K562 (cell line): Measurements from ENCODE around the gene PDZD8.

ENCODE experiments used
- RAD21 ChIP-seq, 2 experiments: fragments of 250-450 bp in 1 of 2; fragments of 450-650 bp in 1 of 2; sonication (Bioruptor Pico) in 1 of 2; formaldehyde crosslinking in 1 of 2; IDR thresholded peaks in 1 of 2; conservative IDR thresholded peaks in 1 of 2; 2 replicates each; pipeline versions ENCODE4 v1.4.0 to v1.8.0; 2020 to 2022; ENCODE audit warnings: mild to moderate bottlenecking in 2 of 2, moderate library complexity in 1 of 2
- RCOR1 ChIP-seq, 2 experiments: IDR thresholded peaks; 2 replicates each; pipeline ENCODE4 v1.6.1; 2012; ENCODE audit warnings: low read depth in 2 of 2, low read length in 2 of 2, borderline replicate concordance in 1 of 2, improper control_type of control experiment in 1 of 2
- ZKSCAN8 ChIP-seq: fragments of 200-800 bp; sonication (Bioruptor generic); IDR thresholded peaks from 2 replicates; pipeline ENCODE4 v1.6.1; 2016; ENCODE audit warnings: missing genetic modification characterization, missing compliant biosample characterization
- ZNF133 ChIP-seq: fragments of 250-450 bp; sonication (Bioruptor Pico); IDR thresholded peaks from 2 replicates; pipeline ENCODE4 v1.4.0; 2020; ENCODE audit warnings: mild to moderate bottlenecking
- ZNF140 ChIP-seq: fragments of 250-450 bp; sonication (Bioruptor Pico); IDR thresholded peaks from 2 replicates; pipeline ENCODE4 v1.8.0; 2021; ENCODE audit warnings: moderate library complexity, mild to moderate bottlenecking, inconsistent platforms
- TF ChIP-seq, protein P1 (sequence below): fragments of 150-350 bp; conservative IDR thresholded peaks from 2 replicates; pipeline ENCODE4 v1.6.1; 2014; ENCODE audit warnings: low read length
- TF ChIP-seq, protein P2 (sequence below): fragments of 250-450 bp; sonication (Bioruptor Pico); IDR thresholded peaks from 2 replicates; pipeline ENCODE4 v1.5.1; 2021; ENCODE audit warnings: mild to moderate bottlenecking
- TF ChIP-seq, protein P3 (sequence below): sonication (generic); formaldehyde crosslinking; IDR thresholded peaks from 2 replicates; pipeline ENCODE4 v1.9.0; 2022; ENCODE audit warnings: mild to moderate bottlenecking, missing genetic modification reagents

DNA sequence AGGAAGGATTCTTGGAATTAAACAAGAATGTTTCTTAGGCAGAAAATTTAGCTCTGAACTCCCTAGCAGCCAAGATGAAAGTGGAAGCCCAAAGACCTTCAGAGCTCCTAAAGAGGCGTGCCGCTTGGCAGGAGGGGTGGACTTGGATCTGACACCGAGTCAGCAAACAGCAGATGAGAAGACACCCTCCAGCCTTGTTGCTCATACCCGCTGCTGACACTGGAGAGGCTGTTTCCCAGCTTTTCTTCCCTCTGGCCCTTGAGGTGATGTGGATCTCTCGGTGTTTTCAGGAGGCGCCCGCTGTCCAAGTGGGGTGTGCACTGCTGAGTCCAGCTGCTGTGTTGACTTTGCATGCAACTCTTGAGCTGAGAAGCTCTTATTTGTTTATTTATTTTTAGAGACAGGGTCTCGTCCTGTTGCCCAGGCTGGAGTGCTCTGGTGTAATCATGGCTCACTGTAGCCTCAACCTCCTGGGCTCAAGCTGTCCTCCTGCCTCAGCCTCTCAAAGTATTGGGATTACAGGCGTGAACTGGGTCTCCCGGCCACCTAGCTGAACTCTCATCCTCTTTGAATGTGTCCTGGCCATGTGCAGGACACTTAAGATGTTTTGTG lies 112.8 kb downstream of the PDZD8 start:
- TF ChIP-seq RCOR1 (IDR thresholded peaks at IDR 0.05; ENCODE audit: borderline replicate concordance in 1 of 2, low read depth in 2 of 2, low read length in 2 of 2) (no peak), ZKSCAN8 (CRISPR knock-in tag) (no peak), ZNF140 (CRISPR knock-in tag) (no peak), RAD21 (CRISPR knock-in tag; conservative IDR thresholded peaks at IDR 0.05 in 1 of 2, IDR thresholded peaks at IDR 0.05 in 1 of 2) (no peak), ZNF133 (no peak)
- TF ChIP-seq, protein P1, sequence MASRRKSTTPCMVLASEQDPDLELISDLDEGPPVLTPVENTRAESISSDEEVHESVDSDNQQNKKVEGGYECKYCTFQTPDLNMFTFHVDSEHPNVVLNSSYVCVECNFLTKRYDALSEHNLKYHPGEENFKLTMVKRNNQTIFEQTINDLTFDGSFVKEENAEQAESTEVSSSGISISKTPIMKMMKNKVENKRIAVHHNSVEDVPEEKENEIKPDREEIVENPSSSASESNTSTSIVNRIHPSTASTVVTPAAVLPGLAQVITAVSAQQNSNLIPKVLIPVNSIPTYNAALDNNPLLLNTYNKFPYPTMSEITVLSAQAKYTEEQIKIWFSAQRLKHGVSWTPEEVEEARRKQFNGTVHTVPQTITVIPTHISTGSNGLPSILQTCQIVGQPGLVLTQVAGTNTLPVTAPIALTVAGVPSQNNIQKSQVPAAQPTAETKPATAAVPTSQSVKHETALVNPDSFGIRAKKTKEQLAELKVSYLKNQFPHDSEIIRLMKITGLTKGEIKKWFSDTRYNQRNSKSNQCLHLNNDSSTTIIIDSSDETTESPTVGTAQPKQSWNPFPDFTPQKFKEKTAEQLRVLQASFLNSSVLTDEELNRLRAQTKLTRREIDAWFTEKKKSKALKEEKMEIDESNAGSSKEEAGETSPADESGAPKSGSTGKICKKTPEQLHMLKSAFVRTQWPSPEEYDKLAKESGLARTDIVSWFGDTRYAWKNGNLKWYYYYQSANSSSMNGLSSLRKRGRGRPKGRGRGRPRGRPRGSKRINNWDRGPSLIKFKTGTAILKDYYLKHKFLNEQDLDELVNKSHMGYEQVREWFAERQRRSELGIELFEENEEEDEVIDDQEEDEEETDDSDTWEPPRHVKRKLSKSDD, result no peak
- TF ChIP-seq, protein P2, sequence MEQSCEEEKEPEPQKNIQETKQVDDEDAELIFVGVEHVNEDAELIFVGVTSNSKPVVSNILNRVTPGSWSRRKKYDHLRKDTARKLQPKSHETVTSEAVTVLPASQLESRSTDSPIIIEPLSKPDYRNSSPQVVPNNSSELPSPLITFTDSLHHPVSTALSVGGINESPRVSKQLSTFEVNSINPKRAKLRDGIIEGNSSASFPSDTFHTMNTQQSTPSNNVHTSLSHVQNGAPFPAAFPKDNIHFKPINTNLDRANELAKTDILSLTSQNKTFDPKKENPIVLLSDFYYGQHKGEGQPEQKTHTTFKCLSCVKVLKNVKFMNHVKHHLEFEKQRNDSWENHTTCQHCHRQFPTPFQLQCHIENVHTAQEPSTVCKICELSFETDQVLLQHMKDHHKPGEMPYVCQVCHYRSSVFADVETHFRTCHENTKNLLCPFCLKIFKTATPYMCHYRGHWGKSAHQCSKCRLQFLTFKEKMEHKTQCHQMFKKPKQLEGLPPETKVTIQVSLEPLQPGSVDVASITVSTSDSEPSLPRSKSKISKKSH (CRISPR knock-in tag), result no peak
- TF ChIP-seq, protein P3, sequence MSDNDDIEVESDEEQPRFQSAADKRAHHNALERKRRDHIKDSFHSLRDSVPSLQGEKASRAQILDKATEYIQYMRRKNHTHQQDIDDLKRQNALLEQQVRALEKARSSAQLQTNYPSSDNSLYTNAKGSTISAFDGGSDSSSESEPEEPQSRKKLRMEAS (CRISPR knock-in tag), result no peak
